Measurements from ENCODE around the gene USB1.

USB1 gene

DNA sequence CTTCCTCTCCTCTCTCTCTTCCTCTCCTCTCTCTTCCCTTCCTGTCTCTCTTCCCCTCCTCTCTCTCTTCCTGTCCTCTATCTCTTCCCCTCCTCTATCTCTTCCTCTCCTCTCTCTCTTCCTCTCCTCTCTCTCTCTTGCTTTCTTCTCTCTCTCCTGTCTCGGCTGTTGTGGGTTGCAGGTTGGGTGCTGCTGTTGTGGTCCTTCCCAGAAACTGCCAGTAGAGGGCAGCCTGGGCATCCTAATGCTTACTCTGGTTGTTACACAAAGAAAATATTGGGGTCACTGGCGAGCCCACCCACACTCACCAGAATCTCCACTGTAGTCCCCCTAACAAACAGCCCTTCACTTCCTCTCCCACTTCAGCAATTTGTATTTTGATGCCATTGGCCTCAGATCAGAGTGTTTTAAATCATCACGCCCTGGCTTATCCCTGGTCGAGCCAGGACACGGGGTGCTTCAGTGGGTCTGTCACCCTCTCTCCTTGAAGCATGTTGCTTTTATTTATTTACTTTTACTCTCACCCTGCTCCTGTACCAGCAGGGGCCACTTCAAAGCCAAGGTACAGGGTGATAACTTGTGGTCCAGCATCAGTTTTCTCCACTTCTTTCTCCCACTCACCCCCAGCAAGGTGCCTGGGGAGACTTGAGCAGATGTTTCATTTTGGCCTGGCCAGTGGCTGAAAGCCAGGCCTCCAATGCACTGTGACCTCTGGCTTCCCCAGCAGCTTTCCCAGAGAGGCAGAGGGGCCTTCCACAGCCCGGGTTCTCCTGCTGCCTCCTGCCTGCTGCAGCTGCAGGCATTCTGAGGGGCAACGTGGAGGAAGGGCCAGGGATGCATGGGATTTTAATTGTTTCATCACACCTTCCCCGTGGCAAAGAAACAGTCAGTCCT, 19.7 kb downstream of the USB1 start:
- DNase-seq: peak; percentile 53

DNA sequence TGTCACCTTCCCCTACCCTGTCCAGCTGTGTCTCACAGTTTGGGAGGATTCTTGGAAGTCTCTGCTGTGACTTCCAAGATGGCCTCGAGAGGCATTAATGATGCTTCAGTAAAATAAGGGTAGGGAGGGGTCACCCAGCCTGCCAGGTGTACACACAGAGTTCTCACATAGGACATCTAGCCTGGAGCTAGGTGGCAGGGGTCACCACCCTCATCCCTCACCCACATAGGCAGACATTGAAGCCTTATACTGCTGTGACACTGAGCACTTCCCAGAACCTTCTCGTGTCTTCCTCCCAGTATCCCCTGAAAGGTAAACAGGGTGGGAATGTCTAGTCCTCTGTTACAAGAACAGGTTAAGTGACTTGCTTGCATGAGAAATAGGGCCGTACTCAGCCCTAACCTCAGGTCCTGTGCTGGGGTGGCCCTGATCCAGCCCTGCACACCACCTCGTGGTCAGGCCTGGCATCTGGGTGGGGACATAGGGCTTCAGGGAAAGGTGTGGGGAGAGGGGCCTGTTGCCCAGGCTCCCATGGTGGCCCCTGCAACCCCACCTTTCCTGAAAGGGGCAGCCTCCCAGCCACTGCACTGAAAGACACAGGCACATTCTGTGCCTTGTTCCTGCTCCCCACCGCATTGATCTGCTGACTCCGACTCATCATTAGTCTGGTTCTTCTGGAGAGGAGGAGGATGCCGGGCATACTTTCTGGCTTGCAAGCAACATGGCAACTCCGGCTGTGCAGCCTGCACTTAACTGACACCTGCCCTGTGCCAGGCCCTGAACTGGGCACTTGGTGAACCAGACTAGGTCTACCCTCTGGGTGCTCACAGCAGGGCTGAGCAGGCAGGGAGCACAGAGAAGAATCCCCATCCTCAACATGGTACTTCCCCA, 20.7 kb downstream of the USB1 start:
- DNase-seq: no peak

DNA sequence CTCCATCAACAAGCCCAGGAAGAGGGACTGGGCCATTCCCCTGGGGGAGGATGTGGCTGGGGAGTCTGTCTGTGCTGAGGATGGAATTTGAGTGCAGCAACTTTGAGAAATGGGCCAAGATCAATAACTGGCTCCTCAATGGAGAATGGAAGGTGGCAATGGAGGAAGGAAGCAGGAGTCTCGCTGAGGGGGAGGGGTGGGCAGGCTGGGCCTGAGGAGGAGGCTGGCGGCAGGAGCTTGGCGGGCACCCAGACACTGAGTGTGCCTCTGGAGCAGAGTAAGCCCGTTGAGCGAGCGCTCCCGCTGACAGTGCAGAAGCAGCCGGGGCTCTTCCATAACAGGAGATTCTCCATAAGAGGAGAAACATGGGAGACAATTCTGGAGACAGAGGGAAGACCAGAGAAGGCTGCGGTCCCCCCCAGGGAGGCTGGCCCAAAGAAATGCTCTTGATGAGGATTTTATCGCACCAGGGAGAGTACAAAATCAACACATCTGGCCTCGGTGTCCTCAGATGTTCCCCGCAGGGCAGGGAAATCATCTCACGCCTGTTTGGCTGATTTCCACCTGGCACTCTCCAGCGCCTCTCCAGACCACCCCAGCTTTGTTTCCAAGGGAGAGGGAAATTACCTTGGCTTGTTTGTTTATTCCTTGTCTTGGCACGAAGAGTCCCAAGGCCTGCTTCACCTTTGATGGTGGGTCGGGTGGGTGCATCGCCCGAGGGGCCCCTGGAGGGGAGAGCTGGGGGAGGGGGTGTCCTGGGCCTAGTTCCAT, 21.6 kb downstream of the USB1 start:
- DNase-seq: no peak

DNA sequence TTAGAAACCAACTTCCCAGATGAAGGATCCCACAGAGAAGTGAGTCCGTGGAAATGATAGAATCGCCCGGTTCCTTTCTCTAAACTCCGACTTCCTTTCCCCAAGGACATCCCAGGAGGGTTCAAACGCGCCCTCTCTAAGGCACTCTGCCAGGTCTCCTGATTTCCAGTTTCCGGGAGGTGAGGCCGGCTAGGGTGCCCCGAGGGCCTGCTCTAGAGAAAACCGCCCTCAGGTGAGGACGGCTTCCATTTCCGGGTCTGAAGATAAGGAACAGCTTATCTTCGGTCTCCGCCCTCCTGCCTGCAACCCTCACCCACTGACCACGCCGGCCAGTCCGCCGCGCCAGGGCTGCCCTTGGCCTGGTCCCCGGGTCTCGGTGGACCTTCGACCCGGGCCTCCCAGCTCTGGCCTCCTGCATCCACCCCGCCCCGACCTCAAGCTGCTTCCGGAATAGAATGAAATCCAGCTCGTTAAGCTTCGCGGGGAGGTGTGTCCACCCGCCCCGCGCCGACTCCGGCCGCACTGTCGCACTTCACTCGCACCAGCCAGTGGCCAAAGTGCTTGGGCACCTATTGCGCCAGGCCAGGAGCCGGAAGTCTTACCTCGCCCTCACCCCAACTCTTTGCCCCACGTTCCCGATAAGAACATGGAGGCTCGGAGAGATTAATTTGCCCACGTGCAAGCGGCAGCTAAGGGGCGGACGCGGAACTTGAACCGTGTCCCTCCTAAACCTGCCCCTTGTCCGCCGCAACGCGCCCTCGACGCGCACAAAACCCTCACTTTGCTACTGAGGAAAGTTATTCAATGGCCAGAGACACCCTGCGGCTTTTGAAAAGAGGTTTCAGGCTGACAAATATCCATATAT, 23.5 kb downstream of the USB1 start:
- DNase-seq: no peak

DNA sequence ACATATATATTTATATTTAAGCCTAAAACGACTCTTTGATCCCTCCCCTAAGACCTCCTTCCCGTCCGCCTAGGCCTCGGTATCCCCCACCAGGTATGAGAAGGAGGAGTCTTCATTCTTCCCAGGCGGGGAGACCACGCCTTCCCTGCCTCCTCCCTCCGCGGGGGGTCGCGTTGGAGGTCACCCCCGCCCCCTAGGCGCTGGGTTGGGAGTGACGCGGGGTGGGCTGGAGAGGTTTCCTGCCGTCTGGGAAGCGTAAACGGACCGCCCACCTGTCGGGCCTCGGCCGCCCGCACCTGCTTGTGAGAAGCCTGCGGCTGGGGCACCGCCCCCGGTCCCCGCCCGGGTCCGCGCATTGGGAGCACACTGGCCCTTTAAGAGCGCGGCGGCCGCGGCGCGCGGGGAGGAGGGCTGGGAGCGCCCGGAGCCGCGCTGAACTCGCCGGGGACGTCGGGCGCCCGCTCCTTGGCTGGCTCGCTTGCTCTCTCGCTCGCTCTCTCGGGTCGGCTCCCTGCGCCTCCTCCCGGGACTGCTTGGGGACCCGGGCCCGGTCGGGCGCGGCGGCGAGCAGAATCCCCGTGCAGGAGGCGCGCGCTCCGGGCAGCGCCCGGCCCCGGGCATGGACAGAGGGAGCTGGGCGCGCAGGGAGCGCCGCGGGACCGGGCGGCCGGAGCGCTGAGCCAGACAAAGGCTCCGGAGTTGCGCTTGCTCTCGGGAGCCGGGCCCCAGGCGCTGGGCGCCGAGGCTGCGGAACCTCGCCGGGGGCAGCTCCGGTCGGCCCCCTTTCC, 24.3 kb downstream of the USB1 start, which contains the start of gene MMP15:
MMP15 (plus strand) TSS at position 404 of the 788 bp plus-strand sequence. CDS start 597 bp downstream, outside the sequence.
- peak; percentile 53 for DNase-seq

DNA sequence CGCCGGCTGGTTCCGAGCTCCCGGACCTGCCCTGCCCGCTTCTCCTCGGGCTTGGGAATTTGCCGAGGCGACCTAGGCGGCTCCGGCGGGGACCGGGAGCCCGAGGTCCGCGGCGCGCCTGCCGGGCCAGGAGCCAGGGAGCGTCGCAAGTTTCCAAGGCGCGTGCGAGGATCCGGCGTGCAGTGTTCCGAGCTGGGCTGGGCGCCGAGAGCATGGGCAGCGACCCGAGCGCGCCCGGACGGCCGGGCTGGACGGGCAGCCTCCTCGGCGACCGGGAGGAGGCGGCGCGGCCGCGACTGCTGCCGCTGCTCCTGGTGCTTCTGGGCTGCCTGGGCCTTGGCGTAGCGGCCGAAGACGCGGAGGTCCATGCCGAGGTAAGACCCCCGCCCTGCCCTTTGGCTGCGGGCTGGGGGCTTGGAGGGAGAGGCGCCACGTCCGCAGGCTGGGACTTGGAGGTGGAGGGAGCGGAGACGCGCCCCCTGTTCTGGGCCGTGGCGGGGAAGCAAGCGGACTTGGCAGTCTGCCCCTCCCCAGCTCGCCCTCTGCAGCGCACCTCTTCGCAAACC, 25.0 kb downstream of the USB1 start:
- DNase-seq: no peak

DNA sequence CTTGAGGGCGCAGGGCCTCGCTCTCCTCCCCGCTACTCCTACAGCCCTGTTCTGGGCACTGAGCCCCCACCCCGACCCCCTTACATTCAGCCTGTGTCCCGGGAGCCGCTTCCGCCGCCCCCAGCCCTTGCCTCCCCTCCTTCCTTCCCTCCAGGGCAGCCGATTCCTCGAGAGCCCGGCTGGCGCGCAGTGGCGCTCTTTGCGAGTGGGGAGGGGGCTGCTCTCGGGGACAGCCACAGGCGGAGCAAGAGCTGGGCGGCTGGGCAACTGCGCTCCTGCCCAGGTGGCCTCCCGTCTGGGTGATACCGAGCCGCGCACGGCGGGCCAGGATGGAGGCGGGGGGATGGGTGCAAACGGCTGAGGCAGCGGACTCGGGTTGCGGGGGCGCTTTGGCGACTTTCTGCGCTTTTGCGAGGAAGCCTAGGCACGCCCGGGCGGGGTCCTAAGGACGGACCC, 25.5 kb downstream of the USB1 start:
- no peak for DNase-seq

DNA sequence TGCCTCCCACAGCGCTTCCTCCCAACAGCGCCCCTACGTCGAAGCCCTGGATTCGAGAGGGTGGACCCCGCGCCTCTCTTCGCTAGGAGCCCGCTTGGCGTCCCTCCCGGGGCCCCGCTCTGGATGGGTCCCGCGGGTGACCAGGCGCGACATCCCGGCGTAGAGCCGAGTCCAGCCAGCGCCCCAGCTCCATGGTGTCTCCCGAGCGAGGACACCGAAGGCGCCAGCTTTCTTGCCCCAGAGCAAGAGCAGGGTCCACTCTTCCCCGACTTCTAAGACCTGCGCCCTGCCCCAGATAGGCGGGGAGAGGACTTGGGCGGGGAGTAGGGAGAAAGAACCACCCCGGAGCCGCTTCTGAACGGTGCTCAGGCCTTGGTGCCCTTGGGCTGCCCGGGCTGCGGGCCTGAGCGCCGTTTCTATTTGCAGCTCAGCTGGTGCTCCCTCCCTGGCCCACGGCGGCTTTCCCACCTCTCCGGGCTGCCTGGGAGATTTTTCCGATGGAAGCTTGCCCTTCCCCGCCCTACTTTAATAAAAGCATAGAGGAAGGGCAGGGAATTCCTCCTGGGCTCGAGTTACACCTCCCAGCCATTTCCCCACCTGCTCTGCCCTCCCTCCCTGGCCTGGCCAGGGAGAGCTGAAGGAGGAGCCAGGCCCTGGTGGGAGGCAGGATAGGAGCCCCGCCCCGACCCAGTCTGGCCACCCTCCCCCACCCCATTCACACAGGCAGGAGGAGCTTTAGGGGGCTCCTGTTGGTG, 26.1 kb downstream of the USB1 start:
- no peak for DNase-seq

DNA sequence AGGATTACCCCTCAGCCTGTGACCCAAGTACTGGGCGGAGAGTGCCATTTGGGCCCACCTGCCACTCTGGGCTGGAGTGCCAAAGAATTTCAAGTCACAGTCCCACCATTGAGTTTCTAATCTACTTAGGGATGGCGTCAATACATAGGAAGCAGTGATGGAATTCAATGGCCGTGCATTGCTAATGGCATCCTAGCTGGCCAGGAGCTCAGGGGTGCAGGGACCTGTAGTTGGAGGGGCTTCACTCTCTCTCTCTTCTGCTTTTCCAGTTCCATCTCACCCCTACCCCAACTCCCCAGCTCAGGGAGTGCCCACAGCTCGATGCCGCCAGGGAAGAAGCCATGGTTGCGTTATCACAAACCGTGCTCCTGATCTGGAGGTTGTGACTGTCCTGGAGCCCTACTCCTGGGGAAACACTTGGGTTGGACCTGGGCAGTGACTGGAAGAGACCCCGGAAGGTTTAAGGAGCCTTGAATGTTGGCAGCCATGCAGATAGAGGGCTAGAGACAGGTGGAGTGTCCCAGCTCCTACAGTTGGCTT, 26.8 kb downstream of the USB1 start:
- DNase-seq: no peak

DNA sequence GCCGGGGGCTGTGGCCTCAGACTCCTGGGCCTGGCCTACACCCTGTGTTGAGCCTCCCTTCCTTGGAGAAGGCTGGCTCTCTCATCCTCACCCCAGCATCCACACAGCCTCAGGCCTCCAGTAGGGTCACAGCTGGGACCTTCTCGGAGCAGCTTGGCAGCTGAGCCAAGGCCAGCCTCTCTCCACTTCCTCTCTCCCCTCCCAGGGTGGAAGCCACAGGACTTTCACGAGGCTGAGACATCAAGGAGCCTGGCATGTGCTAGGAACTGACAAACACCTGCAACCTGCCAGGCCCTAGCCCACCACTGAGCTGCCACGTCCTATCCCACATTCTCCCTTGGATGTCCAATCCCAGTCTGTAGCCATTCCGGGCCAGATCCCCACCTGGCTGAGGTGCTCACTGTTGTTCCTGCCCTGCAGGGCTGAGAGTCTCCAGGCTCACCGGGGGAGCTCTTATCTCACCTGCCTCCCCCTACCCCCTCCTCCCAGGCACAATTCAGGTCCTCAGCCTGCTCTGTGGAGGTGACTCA, 27.4 kb downstream of the USB1 start:
- no peak for DNase-seq

DNA sequence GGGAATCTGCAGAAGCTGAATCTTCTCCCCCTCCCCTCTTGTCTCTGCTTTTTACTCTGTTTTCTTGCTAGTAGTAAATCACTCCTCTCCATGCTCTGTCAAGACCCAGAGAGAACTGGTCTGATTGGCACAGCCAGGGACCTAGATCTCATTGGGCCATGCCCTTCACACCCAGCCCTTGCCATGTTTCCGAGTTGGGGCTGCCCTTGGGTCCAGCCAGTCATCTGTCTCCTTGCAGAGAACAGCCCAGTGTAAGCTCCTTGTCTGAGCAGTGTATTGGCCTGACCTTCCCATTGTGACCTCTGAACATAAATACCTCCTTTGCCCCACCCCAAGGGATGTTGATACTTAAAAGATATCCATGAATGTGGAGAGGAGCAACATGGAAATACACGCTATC, 28.2 kb downstream of the USB1 start:
- no peak for DNase-seq

DNA sequence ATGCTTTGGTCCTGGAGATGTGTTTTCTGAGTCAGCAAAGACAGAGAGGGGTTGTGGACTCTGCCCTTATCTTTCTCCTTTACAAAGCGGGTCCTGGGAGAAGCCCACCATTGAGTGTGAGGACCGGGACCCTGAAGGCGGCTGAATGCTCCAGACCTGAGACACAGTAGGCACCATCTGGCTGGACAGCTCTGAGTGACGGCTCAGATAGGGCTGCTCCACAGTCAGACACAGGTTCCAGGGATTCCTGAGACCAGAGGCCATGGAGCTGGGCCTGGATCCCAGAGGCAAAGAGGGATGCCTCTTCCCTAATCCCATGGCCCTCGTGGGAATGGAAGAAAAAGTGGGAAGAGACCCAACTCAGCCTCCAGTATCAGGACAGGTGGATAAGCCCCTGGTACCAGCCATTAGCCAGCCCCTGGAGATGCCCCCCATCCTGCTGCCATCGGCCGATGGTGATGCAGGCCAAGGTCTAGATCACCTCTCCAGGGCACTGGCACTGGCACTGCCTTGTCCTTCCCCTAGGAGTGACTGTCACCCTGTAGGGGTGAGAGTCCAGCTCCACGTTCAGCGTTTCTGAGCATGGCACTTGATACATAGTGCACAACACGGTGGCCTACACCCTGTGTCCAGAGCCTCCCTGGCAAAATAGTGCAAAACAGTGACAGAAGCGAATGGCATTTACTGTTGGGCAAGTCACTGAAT, 29.1 kb downstream of the USB1 start:
- DNase-seq: no peak

DNA sequence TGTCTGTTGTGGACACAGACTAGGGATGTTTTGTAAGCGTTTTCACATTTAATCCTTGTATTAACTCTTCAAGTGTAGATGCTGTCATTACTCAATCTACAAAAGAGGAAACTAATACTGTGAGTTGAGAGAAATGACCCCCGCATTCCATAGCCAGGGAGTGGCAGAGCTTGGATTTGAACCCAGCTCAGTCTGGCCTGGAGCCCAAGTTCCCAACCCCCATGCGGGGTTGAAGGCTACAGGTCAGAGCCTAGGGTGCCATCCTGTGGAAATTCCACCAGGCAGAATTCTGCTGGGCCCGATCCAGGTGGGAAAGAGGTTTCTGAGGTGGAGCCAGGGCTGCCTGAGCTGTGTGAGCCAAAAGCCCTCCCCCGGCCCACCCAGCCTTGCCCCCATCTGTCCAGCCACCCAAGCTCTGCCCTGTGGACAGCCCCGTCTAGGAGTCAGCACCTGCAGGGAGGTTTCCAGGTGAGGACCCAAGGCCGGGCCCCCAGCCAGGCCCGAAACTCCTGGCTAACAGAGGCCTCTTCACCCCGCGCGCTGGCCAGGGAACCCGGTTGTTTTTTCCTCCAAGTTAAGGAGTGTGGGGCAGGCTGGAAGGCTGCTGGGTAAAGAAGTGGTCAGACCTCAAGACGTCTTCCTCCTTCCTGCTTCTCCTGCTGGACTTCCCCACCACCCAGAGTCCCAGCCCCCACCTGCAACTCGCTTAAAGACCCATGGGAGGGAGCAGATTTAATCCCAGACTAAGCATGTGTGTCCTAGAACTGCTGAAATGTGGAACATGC, 30.0 kb downstream of the USB1 start:
- DNase-seq: no peak

DNA sequence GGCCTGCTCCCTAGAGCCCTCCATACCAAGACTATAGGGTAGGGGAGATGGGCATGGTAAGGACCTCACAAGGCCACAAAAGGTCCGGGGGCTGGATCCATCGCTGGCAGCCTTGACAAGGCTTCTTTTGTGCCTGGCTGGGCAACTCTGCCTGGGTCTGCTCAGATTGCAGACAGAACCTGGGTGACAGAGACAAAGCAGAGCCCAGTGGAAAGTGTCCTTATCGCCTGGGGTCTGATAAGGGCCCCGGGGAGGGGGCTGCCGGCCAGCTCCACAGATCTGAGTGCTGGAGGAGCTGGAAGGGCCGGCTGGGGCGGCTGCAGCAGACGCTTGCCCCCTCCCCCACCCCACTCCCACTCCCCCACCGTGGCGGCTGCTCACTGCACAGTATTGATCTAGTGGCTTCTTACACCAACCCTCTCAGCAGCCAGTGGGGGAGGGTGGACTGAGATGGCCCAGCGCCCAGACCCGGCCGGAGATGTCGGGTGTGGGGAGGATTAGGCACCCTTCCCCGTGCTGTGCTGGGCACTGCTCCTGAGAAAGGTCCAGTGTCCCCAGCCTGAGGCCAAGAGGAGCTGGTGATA, 31.6 kb downstream of the USB1 start:
- no peak for DNase-seq

DNA sequence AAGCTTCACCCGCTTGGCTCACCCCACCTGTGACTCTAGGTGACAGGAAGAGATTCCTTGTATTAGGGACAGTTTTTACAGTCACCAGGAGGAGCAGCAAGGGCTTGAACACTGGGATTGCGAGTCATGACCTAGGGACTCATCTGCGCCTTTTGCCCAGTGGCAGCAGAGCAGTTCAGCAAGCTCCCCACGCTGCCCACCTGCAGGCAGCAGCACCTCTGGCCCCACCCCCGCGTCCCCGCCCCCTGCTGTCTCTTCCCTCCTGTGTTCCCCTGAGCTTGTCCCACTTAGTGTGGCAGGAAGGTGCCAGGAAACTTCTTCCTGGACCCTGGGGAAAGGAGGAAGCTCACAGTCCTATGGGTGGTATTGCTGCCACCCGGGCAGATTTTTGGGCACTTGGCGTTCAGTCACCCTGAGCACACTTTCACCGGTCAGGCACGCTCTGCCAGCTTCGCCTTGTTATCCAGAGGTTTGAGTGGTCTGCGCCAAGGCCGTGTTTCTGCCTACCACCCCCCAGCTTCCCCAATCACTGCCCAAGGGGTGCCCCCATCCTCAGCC, 33.0 kb downstream of the USB1 start:
- DNase-seq: no peak

DNA sequence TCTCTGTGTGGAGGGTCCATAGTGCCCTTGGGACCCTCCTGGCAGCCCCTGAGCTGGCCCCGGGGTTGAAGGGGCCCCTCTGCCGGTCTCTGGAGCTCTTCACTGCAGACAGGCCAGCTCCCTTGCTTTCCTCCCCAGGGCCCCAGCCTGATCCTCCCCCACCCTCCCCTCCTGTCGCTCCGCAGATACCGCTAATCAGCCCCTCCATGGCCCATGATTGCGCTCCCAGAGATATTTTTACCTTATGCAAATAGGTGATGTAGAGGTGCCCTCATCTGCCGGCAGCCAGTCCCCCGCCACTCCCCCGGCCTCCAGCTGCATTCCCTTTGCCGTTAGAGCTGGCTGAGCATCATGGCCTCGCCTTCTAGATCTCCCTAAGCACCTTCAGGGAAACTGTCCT, 33.6 kb downstream of the USB1 start:
- DNase-seq: no peak
